ENCODE results near the gene FAM222B. TPM values are rescaled to one million over a fixed set of nuclear protein-coding genes. Genes with fewer than 3 reads are reported as not detected.
A peak's percentile ranks its signal among the peaks of the same experiment; 100 is the strongest.

The FAM222B gene
- total and polyA plus RNA-seq, 9 of the 15 experiments (the other 6 are each of a cell fraction or from before 2014, with no cell fraction given), result 4.0 to 34.6 (median 7.5) TPM

- H3K79me2 ChIP-seq (ENCODE audit: control insufficient read depth, insufficient read depth, low read length), result peaks cover 27% of the 10 kb centered on the region
- H3K4me1 ChIP-seq (replicated peaks in 1 of 2; ENCODE audit: control insufficient read depth in 2 of 2, insufficient read depth in 2 of 2, low read length in 2 of 2), result peaks cover 9 to 22% of the 10 kb centered on the region in 2 experiments; a peak in 4 of 5 replicates
- no peaks in the 10 kb centered on the region for H3K27me3 ChIP-seq (ENCODE audit: control insufficient read depth in 2 of 2, insufficient read depth in 2 of 2, low read length in 2 of 2)
- in situ Hi-C loops (cut with MboI) (no loop called here), intact Hi-C loops (cut with micrococcal nuclease) (no loop called here)
- 69% methylated on average over 1 of the region's 1 CpG for WGBS (ENCODE audit: insufficient coverage, low coverage, missing lambda C conversion rate)
- H4K20me1 ChIP-seq (replicated peaks; ENCODE audit: control insufficient read depth, insufficient read depth, low read length), result no peaks in the 10 kb centered on the region; the same call in 1 of the 2 replicates
- DNase-seq (ENCODE audit: extremely low read depth in 1 of 4, low spot score in 3 of 4) (no peak), ATAC-seq (no peak; the same call in 2 of the 3 replicates), FAIRE-seq (peak; percentile 42)
- no peak overlapping the region for H2AFZ ChIP-seq (ENCODE audit: low read depth, low read length)
- H3K9me3 ChIP-seq (replicated peaks; ENCODE audit: control insufficient read depth, insufficient read depth, low read depth, low read length), result no peaks in the 10 kb centered on the region
- H3K9ac ChIP-seq (ENCODE audit: insufficient read depth in 1 of 2, low read depth in 2 of 2, low read length in 2 of 2), result no peak overlapping the region
- BruUV-seq (replicated peaks), result no TSS peak
- H3K4me2 ChIP-seq (ENCODE audit: insufficient read depth, low read length), result no peak overlapping the region
- TF ChIP-seq ILK (tag; IDR thresholded peaks at IDR 0.05; ENCODE audit: borderline replicate concordance, low read depth), result no peak
- TF ChIP-seq, protein P1, sequence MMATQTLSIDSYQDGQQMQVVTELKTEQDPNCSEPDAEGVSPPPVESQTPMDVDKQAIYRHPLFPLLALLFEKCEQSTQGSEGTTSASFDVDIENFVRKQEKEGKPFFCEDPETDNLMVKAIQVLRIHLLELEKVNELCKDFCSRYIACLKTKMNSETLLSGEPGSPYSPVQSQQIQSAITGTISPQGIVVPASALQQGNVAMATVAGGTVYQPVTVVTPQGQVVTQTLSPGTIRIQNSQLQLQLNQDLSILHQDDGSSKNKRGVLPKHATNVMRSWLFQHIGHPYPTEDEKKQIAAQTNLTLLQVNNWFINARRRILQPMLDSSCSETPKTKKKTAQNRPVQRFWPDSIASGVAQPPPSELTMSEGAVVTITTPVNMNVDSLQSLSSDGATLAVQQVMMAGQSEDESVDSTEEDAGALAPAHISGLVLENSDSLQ (IDR thresholded peaks at IDR 0.05), result peak; percentile 56
- CTCF ChIA-PET (ENCODE audit: low intra/inter-chr PET ratio), result no interaction called here
- H3K36me3 ChIP-seq (ENCODE audit: control insufficient read depth, insufficient read depth, low read length), result peaks cover 22% of the 10 kb centered on the region; the same call in 2 of the 3 replicates
- POLR2A ChIA-PET, result interaction anchor here (0.6 to 0.8 kb wide), 4 partner anchors 13 to 124 kb away, joined by 3 to 5 read pairs (median 3); no protein-coding TSS in a partner anchor
- no peak overlapping the region for H3K4me3 ChIP-seq
- H3K27ac ChIP-seq (ENCODE audit: extremely low read depth, low read depth, low read length), result no peak overlapping the region; the same call in 2 of the 3 replicates
- no peaks in the 10 kb centered on the region for H3K9me1 ChIP-seq (ENCODE audit: control insufficient read depth, insufficient read depth, low read length)
Observed at GRCh38 chr17:28891201-28891600, 48.6 kb upstream of the FAM222B start.

GRCh38 chr17:28889996-28890395, 47.4 kb upstream of the FAM222B start:
- ChIA-PET CTCF (ENCODE audit: low intra/inter-chr PET ratio) (no interaction called here), POLR2A (interaction anchor here (1.1 to 1.5 kb wide), 3 partner anchors 16 to 180 kb away, joined by 3 to 4 read pairs (median 3); no protein-coding TSS in a partner anchor)
- Histone ChIP-seq H3K27me3 (ENCODE audit: control insufficient read depth in 2 of 2, insufficient read depth in 2 of 2, low read length in 2 of 2) (no peaks in the 10 kb centered on the region), H2AFZ (ENCODE audit: low read depth, low read length) (no peak overlapping the region), H3K4me3 (no peak overlapping the region), H3K4me2 (ENCODE audit: insufficient read depth, low read length) (no peak overlapping the region), H3K4me1 (replicated peaks in 1 of 2; ENCODE audit: control insufficient read depth in 2 of 2, insufficient read depth in 2 of 2, low read length in 2 of 2) (peaks cover 0 to 22% of the 10 kb centered on the region in 2 experiments; a peak in 3 of 5 replicates), H3K27ac (ENCODE audit: extremely low read depth, low read depth, low read length) (no peak overlapping the region), H3K9ac (ENCODE audit: insufficient read depth in 1 of 2, low read depth in 2 of 2, low read length in 2 of 2) (peak overlapping the region in 1 of 2 experiments; percentile 27; a peak in 1 of 4 replicates), H4K20me1 (replicated peaks; ENCODE audit: control insufficient read depth, insufficient read depth, low read length) (no peaks in the 10 kb centered on the region; the same call in 1 of the 2 replicates), H3K36me3 (ENCODE audit: control insufficient read depth, insufficient read depth, low read length) (peaks cover 29% of the 10 kb centered on the region; the same call in 2 of the 3 replicates), H3K9me3 (replicated peaks; ENCODE audit: control insufficient read depth, insufficient read depth, low read depth, low read length) (no peaks in the 10 kb centered on the region), H3K79me2 (ENCODE audit: control insufficient read depth, insufficient read depth, low read length) (peaks cover 15% of the 10 kb centered on the region), H3K9me1 (ENCODE audit: control insufficient read depth, insufficient read depth, low read length) (no peaks in the 10 kb centered on the region)
- no TSS peak for BruUV-seq (replicated peaks)
- intact Hi-C loops (cut with micrococcal nuclease) (no loop called here), in situ Hi-C loops (cut with MboI) (no loop called here)
- FAIRE-seq (no peak), ATAC-seq (no peak), DNase-seq (ENCODE audit: extremely low read depth in 1 of 4, low spot score in 3 of 4) (no peak)
- TF ChIP-seq SPI1 (IDR thresholded peaks at IDR 0.05; ENCODE audit: borderline replicate concordance, low read depth, low read length) (0 out of 2 replicates have a peak, but pooled peaks have one; percentile 8), POLR2AphosphoS5 (IDR thresholded peaks at IDR 0.05; ENCODE audit: control insufficient read depth, insufficient read depth, low read depth, low read length) (no peak)
- WGBS (ENCODE audit: insufficient coverage, low coverage, missing lambda C conversion rate), result 61% methylated on average over 5 of the region's 5 CpGs

Measured in K562 (cell line).